ENCODE measurements around the gene CIROP.

CIROP gene

GRCh38 chr14:23126548-23127278, 21.9 kb upstream of the CIROP start:
- peaks cover 36 to 71% (median 45%) of the 10 kb centered on the region in 10 experiments for H3K4me1 ChIP-seq
- TF ChIP-seq Cebpa-rat (IDR thresholded peaks at IDR 0.05) = no peak
- H3K4me3 ChIP-seq = no peak overlapping the region
- H3K27ac ChIP-seq = no peak overlapping the region; a peak in 1 of 22 replicates
- no peaks in the 10 kb centered on the region for H4K20me1 ChIP-seq
- peaks cover 0 to 10% (median 0%) of the 10 kb centered on the region in 11 experiments; a peak in 2 of 22 replicates for H3K9me3 ChIP-seq (replicated peaks in 1 of 11)
- H3K9ac ChIP-seq = no peak overlapping the region
- H3K36me3 ChIP-seq = peaks cover 0 to 58% (median 0%) of the 10 kb centered on the region in 11 experiments; a peak in 5 of 22 replicates
- no peak overlapping the region for H3K4me2 ChIP-seq
- no peaks in the 10 kb centered on the region for H3K27me3 ChIP-seq

- H3K4me3 ChIP-seq = no peak overlapping the region
- no peaks in the 10 kb centered on the region for H3K27me3 ChIP-seq
- peaks cover 36 to 71% (median 45%) of the 10 kb centered on the region in 10 experiments for H3K4me1 ChIP-seq
- no peak overlapping the region for H3K4me2 ChIP-seq
- no peaks in the 10 kb centered on the region for H4K20me1 ChIP-seq
- H3K9me3 ChIP-seq (replicated peaks in 1 of 11) = peaks cover 0 to 10% (median 0%) of the 10 kb centered on the region in 11 experiments; a peak in 2 of 22 replicates
- H3K36me3 ChIP-seq = peaks cover 0 to 52% (median 0%) of the 10 kb centered on the region in 11 experiments; a peak in 5 of 22 replicates
- no peak overlapping the region for H3K27ac ChIP-seq
- TF ChIP-seq Cebpa-rat (IDR thresholded peaks at IDR 0.05) = no peak
- no peak overlapping the region for H3K9ac ChIP-seq
Observed at GRCh38 chr14:23125933-23126524, 21.2 kb upstream of the CIROP start.

DNA sequence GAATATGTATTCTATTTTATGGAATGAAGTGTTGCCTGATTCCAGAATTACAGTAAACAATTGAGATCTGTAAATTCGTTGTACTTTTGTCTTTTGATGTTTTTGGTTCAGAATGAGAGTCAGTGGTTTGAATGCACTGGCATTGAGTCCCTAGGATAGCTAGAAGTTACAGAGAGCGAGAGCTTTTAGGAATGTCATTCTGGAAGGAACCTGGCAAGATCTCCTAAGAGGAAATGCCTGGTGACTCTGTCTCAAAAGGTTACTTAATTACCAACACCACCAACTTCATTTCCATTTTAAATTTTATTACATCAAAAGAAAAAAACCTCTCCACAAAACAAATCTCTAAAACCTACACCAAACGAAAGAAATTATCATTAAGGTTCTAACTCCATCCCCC, 20.2 kb upstream of the CIROP start:
- H3K27me3 ChIP-seq = no peaks in the 10 kb centered on the region
- no peak for TF ChIP-seq Cebpa-rat (IDR thresholded peaks at IDR 0.05)
- peaks cover 36 to 71% (median 45%) of the 10 kb centered on the region in 10 experiments for H3K4me1 ChIP-seq
- no peak overlapping the region for H3K9ac ChIP-seq
- H3K27ac ChIP-seq = no peak overlapping the region
- H4K20me1 ChIP-seq = no peaks in the 10 kb centered on the region
- no peak overlapping the region for H3K4me2 ChIP-seq
- H3K4me3 ChIP-seq = no peak overlapping the region
- H3K9me3 ChIP-seq (replicated peaks in 1 of 11) = peaks cover 0 to 10% (median 0%) of the 10 kb centered on the region in 11 experiments; a peak in 2 of 22 replicates
- peaks cover 0 to 42% (median 0%) of the 10 kb centered on the region in 11 experiments; a peak in 5 of 22 replicates for H3K36me3 ChIP-seq

- TF ChIP-seq Cebpa-rat (IDR thresholded peaks at IDR 0.05) = no peak
Observed at GRCh38 chr14:23124337-23124954, 19.7 kb upstream of the CIROP start.

DNA sequence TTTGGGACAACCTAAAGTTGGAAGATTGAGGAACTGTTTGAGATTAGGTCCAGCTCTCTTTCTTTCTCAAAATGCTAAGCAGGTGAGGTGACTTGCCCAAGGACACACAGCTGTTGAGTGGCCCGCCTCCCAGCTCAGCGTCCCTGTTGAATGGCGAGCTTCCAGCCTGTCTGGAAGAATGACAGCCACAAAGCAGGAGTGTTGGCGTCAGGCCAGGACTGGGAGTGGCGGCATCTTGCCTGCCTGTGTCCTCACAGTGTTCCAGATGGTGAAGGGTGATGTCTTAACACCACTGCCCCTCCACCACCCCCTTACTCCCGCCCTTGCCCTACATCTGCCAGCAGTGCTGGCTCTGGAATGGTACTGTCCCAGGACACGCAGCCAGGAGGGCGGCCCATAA, 18.6 kb upstream of the CIROP start:
- H3K9me3 ChIP-seq (replicated peaks in 1 of 11) = peaks cover 0 to 5% (median 0%) of the 10 kb centered on the region in 11 experiments; a peak in 2 of 22 replicates

More at GRCh38 chr14:23124337-23124954, 19.7 kb upstream of the CIROP start:
- H3K9ac ChIP-seq = peak overlapping the region in 1 of 11 experiments; percentile 3; a peak in 1 of 22 replicates
- peaks cover 0 to 10% (median 0%) of the 10 kb centered on the region in 11 experiments; a peak in 2 of 22 replicates for H3K9me3 ChIP-seq (replicated peaks in 1 of 11)
- H3K27me3 ChIP-seq = no peaks in the 10 kb centered on the region
- H3K4me3 ChIP-seq = no peak overlapping the region
- peaks cover 36 to 71% (median 45%) of the 10 kb centered on the region in 10 experiments for H3K4me1 ChIP-seq
- peak overlapping the region in 1 of 11 experiments; percentile 94; a peak in 1 of 22 replicates for H3K4me2 ChIP-seq
- H3K36me3 ChIP-seq = peaks cover 0 to 36% (median 0%) of the 10 kb centered on the region in 11 experiments; a peak in 5 of 22 replicates
- H3K27ac ChIP-seq = no peak overlapping the region
- no peaks in the 10 kb centered on the region for H4K20me1 ChIP-seq

DNA sequence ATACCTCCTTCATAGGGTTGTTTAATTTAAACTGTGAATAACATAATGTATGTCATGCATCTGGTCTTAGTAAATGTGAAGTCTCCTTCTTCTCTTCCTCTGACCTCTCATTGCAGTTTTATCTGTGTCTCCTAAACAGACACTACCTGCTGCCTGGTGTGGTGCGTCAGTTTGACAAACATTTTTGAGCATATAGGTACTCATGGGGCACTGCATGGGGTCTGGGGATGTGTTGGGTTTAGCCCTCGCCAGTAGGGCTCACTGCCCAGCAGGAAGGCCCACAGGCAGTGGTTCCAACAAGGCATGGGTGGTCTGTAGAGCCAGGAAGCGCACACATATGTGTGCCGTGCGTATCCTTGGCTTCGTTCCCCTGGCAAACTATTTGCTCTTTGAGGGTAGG, 17.3 kb upstream of the CIROP start:
- TF ChIP-seq Cebpa-rat (IDR thresholded peaks at IDR 0.05) = no peak
- no peaks in the 10 kb centered on the region for H3K27me3 ChIP-seq
- H3K27ac ChIP-seq = peak overlapping the region in 6 of 11 experiments; percentile 51 to 83 (median 74); a peak in 8 of 22 replicates
- H3K4me3 ChIP-seq = no peak overlapping the region
- no peaks in the 10 kb centered on the region for H4K20me1 ChIP-seq
- no peaks in the 10 kb centered on the region for H3K9me3 ChIP-seq (replicated peaks in 1 of 11)
- peak overlapping the region; percentile 84 to 99 (median 94); a peak in 21 of 22 replicates for H3K4me2 ChIP-seq
- H3K36me3 ChIP-seq = peaks cover 0 to 16% (median 0%) of the 10 kb centered on the region in 11 experiments; a peak in 5 of 22 replicates
- H3K4me1 ChIP-seq = peaks cover 50 to 76% (median 53%) of the 10 kb centered on the region in 10 experiments
- peak overlapping the region in 4 of 11 experiments; percentile 30 to 67 (median 51); a peak in 2 of 22 replicates for H3K9ac ChIP-seq

More for the DNA sequence above, 18.6 kb upstream of the CIROP start:
- peaks cover 0 to 29% (median 0%) of the 10 kb centered on the region in 11 experiments; a peak in 5 of 22 replicates for H3K36me3 ChIP-seq
- no peaks in the 10 kb centered on the region for H4K20me1 ChIP-seq
- TF ChIP-seq Cebpa-rat (IDR thresholded peaks at IDR 0.05) = no peak
- no peak overlapping the region for H3K9ac ChIP-seq
- H3K4me3 ChIP-seq = no peak overlapping the region
- H3K27ac ChIP-seq = no peak overlapping the region; a peak in 1 of 22 replicates
- peak overlapping the region in 3 of 11 experiments; percentile 84 to 95 (median 94); a peak in 6 of 22 replicates for H3K4me2 ChIP-seq
- no peaks in the 10 kb centered on the region for H3K27me3 ChIP-seq
- H3K4me1 ChIP-seq = peaks cover 43 to 71% (median 46%) of the 10 kb centered on the region in 10 experiments

- TF ChIP-seq Cebpa-rat (IDR thresholded peaks at IDR 0.05) = no peak
- H4K20me1 ChIP-seq = no peaks in the 10 kb centered on the region
- peaks cover 50 to 83% (median 59%) of the 10 kb centered on the region in 10 experiments for H3K4me1 ChIP-seq
- H3K27me3 ChIP-seq = no peaks in the 10 kb centered on the region
- H3K36me3 ChIP-seq = peaks cover 0 to 8% (median 0%) of the 10 kb centered on the region in 11 experiments; a peak in 4 of 22 replicates
- H3K4me2 ChIP-seq = peak overlapping the region; percentile 84 to 99 (median 94)
- peak overlapping the region in 3 of 10 experiments; percentile 9 to 23 (median 19); a peak in 5 of 20 replicates for H3K4me3 ChIP-seq
- H3K9ac ChIP-seq = peak overlapping the region; percentile 24 to 68 (median 53); a peak in 19 of 22 replicates
- peak overlapping the region; percentile 6 to 89 (median 74); a peak in 20 of 22 replicates for H3K27ac ChIP-seq
- H3K9me3 ChIP-seq (replicated peaks in 1 of 11) = no peaks in the 10 kb centered on the region
Observed at GRCh38 chr14:23121361-23121771, 16.6 kb upstream of the CIROP start.

DNA sequence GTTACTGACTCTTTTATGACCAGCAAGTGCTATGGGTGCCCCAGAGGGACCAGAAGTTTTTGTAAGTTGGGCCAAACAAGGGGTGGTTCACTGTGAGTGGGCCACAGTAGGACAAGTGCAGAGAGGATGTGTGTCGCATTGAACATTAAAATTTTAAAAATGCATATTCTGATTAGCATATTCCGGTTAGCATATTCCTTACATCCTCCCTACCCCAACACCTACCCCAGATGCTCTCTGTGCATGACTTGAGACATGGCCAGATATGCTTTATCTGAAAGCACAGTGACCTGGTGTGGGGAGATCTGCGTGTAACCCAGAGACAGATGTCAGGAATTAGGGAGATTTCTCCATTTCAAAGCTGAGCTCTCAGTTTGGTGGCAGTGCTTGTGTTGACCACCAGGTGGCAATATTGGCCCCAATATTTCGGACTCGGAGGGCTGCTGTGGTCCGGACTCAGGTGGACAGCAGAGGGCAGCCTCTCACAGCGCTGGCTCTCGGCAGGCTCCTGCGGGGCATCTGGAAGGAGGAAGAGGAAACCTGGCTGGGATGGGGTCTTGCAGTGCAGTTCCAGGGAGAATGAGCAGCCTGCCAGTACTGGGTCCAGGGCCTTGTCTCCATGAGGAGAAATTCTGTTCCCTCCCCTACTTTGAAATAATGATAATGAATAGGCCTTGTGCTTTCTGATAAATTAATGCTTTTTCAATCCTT, 15.9 kb upstream of the CIROP start:
- Histone ChIP-seq H3K4me2 (peak overlapping the region; percentile 84 to 99 (median 94)), H3K9me3 (replicated peaks in 1 of 11) (no peaks in the 10 kb centered on the region), H4K20me1 (no peaks in the 10 kb centered on the region), H3K36me3 (0 out of 22 replicates have a peak, but pooled peaks cover 0 to 2% (median 0%) of the 10 kb centered on the region in 11 experiments), H3K4me1 (peaks cover 50 to 89% (median 62%) of the 10 kb centered on the region in 10 experiments), H3K27me3 (no peaks in the 10 kb centered on the region), H3K9ac (peak overlapping the region; percentile 62 to 77 (median 72); a peak in 21 of 22 replicates), H3K27ac (peak overlapping the region; percentile 59 to 89 (median 81); a peak in 21 of 22 replicates), H3K4me3 (peak overlapping the region in 8 of 10 experiments; percentile 23 to 64 (median 44); a peak in 12 of 20 replicates)
- no peak; a peak in 1 of 22 replicates for TF ChIP-seq Cebpa-rat (IDR thresholded peaks at IDR 0.05)

Measured in BLaER1 treated with 17β-estradiol and CSF1 and Interleukin-3, amounts not matched to agents 10 nM and 100 nM (cell line).